Endothelial cell (in vitro differentiated cells): ENCODE measurements around the gene FTCD. TPM values are rescaled to one million over a fixed set of nuclear protein-coding genes. Genes with fewer than 3 reads are reported as not detected.

Experiments
- DNase-seq: peaks from one replicate; pipeline ENCODE4 v3.0.0; 2021; ENCODE audit warnings: low spot score
- H3K27ac Mint-ChIP-seq: one replicate; pipeline ENCODE4 v1.8.0; 2021; ENCODE audit warnings: mixed read lengths, inconsistent platforms; ENCODE audit not compliant: unreplicated experiment
- H3K27me3 Mint-ChIP-seq: one replicate; pipeline ENCODE4 v1.8.0; 2021; ENCODE audit warnings: mild to moderate bottlenecking, moderate library complexity, mixed read lengths, inconsistent platforms; ENCODE audit not compliant: unreplicated experiment
- H3K36me3 Mint-ChIP-seq: one replicate; pipeline ENCODE4 v1.8.0; 2021; ENCODE audit warnings: mild to moderate bottlenecking, low read depth, mixed read lengths, inconsistent platforms; ENCODE audit not compliant: unreplicated experiment
- H3K4me1 Mint-ChIP-seq: one replicate; pipeline ENCODE4 v1.8.0; 2021; ENCODE audit warnings: mild to moderate bottlenecking, mixed read lengths, inconsistent platforms; ENCODE audit not compliant: unreplicated experiment
- H3K4me3 Mint-ChIP-seq: one replicate; pipeline ENCODE4 v1.8.0; 2021; ENCODE audit warnings: mild to moderate bottlenecking, mixed read lengths, inconsistent platforms; ENCODE audit not compliant: unreplicated experiment
- H3K9me3 Mint-ChIP-seq: one replicate; pipeline ENCODE4 v1.8.0; 2021; ENCODE audit warnings: mixed read lengths, inconsistent platforms; ENCODE audit not compliant: unreplicated experiment
- CTCF ChIP-seq: fragments of 200-600 bp; sonication (generic); IDR thresholded peaks from one replicate; pipeline ENCODE4 v1.5.0; 2021; ENCODE audit warnings: antibody characterized with exemption; ENCODE audit not compliant: unreplicated experiment
- total RNA-seq: library from RNA; stranded (reverse); fragmentation: NEBNext Ultra II Directional; extraction: Animal tissue kit (Norgen Biotek cat#: 25700); gene quantifications from one replicate; pipeline ENCODE4 v1.2.1, GENCODE V29; 2021; ENCODE audit not compliant: unreplicated experiment

FTCD gene
- total RNA-seq, 1 donor from 2014 or later: 1.5 TPM

DNA sequence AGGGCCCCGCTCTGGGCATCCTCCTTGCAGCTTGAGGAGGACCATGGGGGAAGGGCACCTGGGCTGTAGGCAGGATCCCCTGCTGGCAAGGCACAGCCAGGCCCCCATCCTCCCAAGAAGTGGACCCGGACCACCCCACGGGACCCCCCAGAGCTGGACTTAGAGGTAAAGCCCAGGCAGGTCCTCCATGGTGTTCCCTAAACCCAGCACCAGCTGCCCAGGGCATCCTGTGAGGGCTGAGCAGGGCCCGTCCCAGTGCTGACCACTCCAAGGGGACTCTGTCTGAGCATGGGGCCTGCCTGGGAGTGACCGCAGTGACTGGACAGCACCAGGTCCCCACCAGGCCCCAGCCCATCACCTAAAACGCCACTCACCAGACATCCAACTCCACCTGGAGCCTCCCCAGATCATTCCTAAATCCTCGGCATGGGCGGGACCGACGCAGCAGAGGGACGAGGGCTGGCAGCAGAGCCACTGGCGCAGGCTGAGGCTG is 36.2 kb downstream of the FTCD start:
- no peak overlapping the region for H3K4me3 Mint-ChIP-seq
- TF ChIP-seq CTCF: no peak

DNA sequence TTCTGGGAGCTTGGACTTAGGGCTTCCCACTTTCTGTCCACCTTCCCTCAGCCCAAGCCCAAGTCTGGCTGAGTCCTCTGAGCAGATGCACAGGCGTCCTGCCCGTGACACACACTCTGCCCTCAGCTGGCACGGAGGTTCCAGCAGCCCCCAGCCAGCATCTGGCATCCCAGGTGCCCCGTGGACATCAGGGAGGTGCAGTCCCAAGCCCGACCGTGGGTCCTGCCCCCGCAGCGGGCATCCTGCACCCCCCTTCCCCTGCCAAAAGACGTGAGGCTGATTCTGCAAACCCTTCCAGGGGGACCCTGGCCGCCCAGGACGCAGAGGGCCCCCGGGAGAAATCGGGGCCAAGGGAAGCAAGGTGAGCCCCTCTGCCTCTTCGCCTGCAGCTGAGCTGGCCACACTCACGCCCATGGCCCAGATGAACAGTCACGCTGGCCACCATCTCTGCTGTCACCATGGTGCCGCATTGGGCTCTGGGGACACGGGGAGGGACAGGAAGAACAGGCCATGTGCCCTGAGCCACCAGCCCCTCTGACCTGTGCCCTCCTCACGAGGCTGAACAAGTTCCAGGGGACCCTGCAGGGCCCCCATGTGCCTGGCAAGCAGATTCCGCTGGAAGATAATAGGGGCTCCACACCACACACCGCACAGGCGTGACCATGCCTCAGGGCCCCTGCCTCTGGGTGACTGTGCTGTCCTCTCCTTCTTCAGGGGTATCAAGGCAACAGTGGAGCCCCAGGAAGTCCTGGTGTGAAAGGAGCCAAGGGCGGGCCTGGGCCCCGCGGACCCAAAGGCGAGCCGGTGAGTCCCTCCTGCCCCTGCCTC is 36.8 kb downstream of the FTCD start:
- Mint-ChIP-seq H3K4me3 (no peak overlapping the region), H3K27me3 (peaks cover 5% of the 10 kb centered on the region), H3K4me1 (no peaks in the 10 kb centered on the region), H3K9me3 (no peaks in the 10 kb centered on the region), H3K36me3 (peaks cover 32% of the 10 kb centered on the region), H3K27ac (no peak overlapping the region)
- TF ChIP-seq CTCF: no peak
- peak; percentile 3 for DNase-seq

More for the DNA sequence above, 36.2 kb downstream of the FTCD start:
- Mint-ChIP-seq H3K4me1 (no peaks in the 10 kb centered on the region), H3K36me3 (peaks cover 32% of the 10 kb centered on the region), H3K27ac (no peak overlapping the region), H3K27me3 (peaks cover 9% of the 10 kb centered on the region), H3K9me3 (no peaks in the 10 kb centered on the region)
- no peak for DNase-seq

GRCh38 chr21:46117586-46118315 is 37.6 kb downstream of the FTCD start:
- Mint-ChIP-seq H3K9me3 (no peaks in the 10 kb centered on the region), H3K4me3 (no peak overlapping the region), H3K27ac (no peak overlapping the region), H3K27me3 (peaks cover 2% of the 10 kb centered on the region), H3K36me3 (peaks cover 36% of the 10 kb centered on the region), H3K4me1 (no peaks in the 10 kb centered on the region)
- DNase-seq: peak; percentile 2
- TF ChIP-seq CTCF: no peak

GRCh38 chr21:46116776-46117585 is 38.4 kb downstream of the FTCD start:
- Mint-ChIP-seq H3K27me3 (no peaks in the 10 kb centered on the region), H3K9me3 (no peaks in the 10 kb centered on the region), H3K36me3 (peaks cover 34% of the 10 kb centered on the region), H3K4me3 (peak overlapping the region; percentile 51), H3K27ac (no peak overlapping the region), H3K4me1 (no peaks in the 10 kb centered on the region)
- TF ChIP-seq CTCF: no peak
- peak; percentile 2 for DNase-seq
